HG02870 (cell line): ENCODE results near the gene FRA10AC1.

Source experiments
- ATAC-seq: cut with Tn5 transposase; IDR thresholded peaks from one replicate; pipeline ENCODE4 v1.9.1; 2021; ENCODE audit warnings: mild to moderate bottlenecking, moderate library complexity; ENCODE audit not compliant: unreplicated experiment

FRA10AC1 gene

DNA sequence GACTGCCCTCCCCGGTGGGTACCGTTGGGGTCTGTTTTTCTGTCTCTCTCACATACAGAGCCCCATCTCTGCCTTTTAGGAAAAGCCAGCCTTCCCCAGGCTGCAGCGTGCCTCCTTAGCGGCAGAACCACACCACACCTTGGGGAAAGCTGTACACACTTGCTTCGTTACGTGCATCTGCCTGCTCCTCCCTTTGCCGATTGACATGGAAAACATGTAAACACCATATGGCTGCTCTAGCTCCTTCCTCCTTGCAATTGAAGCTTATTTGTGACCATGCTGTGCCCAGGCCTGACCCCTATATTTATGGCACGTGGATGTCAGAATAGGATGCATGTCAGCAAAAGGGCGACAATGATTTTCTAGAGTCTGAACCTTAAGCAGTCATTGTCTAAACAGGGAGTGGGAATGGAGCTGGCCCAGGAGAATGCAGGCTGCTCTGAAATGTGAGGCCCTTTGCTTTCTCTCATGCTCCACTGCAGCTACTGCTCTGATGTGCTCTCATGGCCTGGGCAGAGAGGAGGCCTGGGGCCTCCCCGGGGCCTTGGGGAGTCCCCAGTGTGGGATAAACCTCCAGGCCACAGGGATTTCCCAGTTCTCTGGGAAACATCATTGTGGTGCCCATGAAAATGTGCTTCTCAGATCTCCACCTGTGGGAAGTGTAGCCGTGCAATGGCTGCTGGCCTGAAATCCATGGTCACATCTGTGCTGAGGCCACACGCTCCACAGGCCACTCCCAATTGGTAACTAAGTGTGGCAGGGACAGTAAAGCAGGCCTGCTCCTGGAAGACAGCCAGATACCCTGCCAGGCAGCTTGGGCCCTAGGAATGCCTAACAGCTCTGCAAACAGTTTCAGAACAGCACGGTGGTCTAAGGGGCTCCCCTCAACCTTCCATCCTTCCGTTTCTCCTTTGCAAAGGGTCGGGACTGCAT, 71.5 kb downstream of the FRA10AC1 start:
- ATAC-seq = no peak

DNA sequence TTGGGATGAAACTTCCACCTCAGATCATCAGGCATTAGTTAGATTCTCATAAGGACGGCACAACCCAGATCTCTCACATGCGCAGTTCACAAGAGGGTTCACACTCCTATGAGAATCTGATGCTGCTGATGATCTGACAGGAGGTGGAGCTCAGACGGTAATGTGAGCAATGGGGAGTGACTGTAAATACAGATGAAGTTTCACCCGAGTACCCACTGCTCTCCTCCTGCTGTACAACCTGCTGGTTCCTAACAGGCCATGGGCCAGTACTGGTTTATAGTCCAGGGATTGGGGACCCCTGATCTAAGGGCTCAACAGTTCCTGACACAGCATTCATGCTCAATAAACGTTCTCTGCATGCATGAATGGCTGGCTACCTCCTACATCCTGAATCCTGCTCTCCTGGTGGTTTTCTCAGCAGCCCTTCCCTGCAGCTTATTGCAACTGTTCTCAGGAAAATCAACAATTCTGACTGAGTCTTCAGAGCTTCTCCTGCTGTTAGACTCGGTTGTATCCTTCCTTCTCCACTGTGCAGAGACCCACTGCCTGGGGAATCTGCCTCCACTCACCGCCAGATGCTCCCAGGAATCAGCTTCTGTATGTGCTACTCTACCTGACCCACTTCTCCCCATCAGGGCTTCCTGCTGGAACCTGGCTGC, 72.6 kb downstream of the FRA10AC1 start:
- no peak for ATAC-seq

DNA sequence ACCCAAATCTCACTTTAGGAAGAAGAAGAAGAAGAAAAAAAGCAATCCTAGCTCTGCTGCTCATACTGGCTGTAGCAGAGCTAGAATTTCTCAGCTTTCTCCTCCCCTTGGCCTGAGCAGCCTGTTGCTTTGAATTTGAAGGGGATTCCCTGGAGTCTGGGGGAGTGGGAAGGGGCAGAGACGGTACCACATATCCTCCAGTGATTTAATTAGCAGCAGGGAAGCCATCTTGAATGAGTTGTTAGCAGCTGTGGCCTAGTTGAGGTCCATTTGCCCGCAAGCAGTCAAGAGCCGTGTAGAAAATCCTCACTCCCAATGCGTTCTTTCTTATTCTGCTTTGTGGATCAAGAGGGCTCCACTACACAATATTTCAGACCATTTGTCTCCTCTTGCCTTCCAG, 73.5 kb downstream of the FRA10AC1 start:
- no peak for ATAC-seq

DNA sequence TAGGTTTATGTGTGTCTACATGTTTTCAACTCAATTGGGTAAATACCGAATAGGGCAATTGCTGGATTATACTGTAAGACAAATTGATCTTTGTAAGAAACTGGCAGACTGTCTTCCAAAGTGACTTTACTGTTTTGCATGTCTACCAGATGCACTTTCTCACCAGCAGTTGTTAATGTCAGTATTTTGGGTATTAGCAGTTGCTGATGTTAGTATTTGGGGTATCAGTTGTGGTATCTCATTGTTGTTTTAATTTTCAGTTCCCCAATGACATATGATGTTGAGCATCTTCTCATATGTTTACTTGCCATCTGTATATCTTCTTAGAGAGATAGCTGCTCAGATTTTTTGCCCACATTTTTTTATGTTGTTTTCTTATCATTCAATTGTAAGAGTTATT, 79.5 kb downstream of the FRA10AC1 start:
- ATAC-seq = no peak

DNA sequence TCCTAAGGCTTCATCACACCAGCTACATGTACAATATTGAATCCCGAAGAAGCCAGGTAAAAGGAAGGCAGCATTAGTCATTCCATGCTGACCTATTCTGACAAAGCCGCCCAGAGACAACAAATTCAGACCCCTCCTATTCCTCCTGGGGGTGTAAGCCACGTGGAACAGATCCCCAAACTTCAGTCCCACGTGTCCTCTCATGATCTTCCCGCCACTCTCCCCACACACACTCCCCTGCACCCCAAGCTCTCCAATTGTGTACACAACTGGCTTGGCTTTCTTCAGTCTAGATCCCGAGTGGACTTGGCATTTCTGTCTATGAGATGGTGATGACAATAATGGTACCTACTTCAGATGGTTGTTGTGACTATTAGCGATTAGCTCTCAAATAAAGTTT, 81.5 kb downstream of the FRA10AC1 start:
- no peak for ATAC-seq
